ENCODE results near the gene MLC1.

MLC1 gene

GRCh38 chr22:50035976-50036724, 49.1 kb downstream of the MLC1 start:
- DNase-seq (ENCODE audit: low read depth), result no peak

- no peak for DNase-seq (ENCODE audit: low read depth)
These were observed 49.9 kb downstream of the MLC1 start for GRCh38 chr22:50035131-50035881.

GRCh38 chr22:50034126-50035081, 50.8 kb downstream of the MLC1 start:
- DNase-seq (ENCODE audit: low read depth), result no peak

GRCh38 chr22:50032941-50033601, 52.2 kb downstream of the MLC1 start:
- DNase-seq (ENCODE audit: low read depth), result no peak

- no peak for DNase-seq (ENCODE audit: low read depth)
These were observed 52.9 kb downstream of the MLC1 start for GRCh38 chr22:50032109-50032871.

GRCh38 chr22:50031189-50032091, 53.8 kb downstream of the MLC1 start:
- no peak for DNase-seq (ENCODE audit: low read depth)

GRCh38 chr22:50030297-50031188, 54.7 kb downstream of the MLC1 start:
- DNase-seq (ENCODE audit: low read depth), result peak; percentile 81

GRCh38 chr22:50027639-50028537, 57.3 kb downstream of the MLC1 start:
- peak; percentile 41 for DNase-seq (ENCODE audit: low read depth)

GRCh38 chr22:50025993-50026392, 59.2 kb downstream of the MLC1 start:
- no peak for DNase-seq (ENCODE audit: low read depth)

GRCh38 chr22:50022171-50022819, 62.9 kb downstream of the MLC1 start:
- DNase-seq (ENCODE audit: low read depth), result no peak

- no peak for DNase-seq (ENCODE audit: low read depth)
These were observed 64.6 kb downstream of the MLC1 start for GRCh38 chr22:50020606-50021005.

GRCh38 chr22:50019316-50019715, 65.9 kb downstream of the MLC1 start:
- no peak for DNase-seq (ENCODE audit: low read depth)

GRCh38 chr22:50018608-50019285, 66.5 kb downstream of the MLC1 start:
- DNase-seq (ENCODE audit: low read depth), result no peak

- DNase-seq (ENCODE audit: low read depth), result no peak
These were observed 67.5 kb downstream of the MLC1 start for GRCh38 chr22:50017701-50018224.

GRCh38 chr22:50016988-50017700, 68.1 kb downstream of the MLC1 start:
- peak; percentile 71 for DNase-seq (ENCODE audit: low read depth)
